ENCODE results near the gene CEACAM18.
A peak's percentile ranks its signal among the peaks of the same experiment; 100 is the strongest.

The CEACAM18 gene

DNA sequence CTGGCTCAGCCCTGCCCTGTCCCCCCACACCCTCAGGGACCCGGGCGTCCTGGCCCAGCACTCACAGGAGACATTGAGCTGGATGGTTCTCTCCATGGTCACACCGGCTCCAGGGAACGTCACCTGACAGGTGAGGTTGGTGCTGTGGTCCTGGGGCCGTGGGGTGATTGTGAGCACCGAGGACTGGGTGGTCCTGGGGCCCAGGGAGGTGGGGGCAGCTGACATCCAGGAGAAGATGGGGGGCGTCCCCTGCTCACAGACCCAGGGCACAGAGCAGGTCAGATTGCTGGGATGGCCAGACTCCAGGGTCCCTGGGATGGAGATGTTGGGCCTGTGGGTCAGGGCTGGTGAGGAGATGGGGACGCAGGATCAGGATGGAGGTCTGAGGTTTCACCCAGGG is 52.3 kb downstream of the CEACAM18 start:
- Histone ChIP-seq H3K36me3 (ENCODE audit: control insufficient read depth, insufficient read depth, low read length) (no peaks in the 10 kb centered on the region), H3K9me3 (ENCODE audit: control insufficient read depth, low read length) (peaks cover 4% of the 10 kb centered on the region), H3K27ac (ENCODE audit: low read depth, low read length, severe bottlenecking) (no peak overlapping the region), H3K4me1 (ENCODE audit: control insufficient read depth, insufficient read depth, low read length, poor library complexity, severe bottlenecking) (peaks cover 9% of the 10 kb centered on the region), H3K4me3 (ENCODE audit: extremely low read depth, insufficient read depth, low read length, poor library complexity, severe bottlenecking) (no peak overlapping the region)
- WGBS, 2 experiments (ENCODE audit: insufficient coverage in 2 of 2) = 81 to 87% methylated on average over 5 to 6 of the region's 8 CpGs

DNA sequence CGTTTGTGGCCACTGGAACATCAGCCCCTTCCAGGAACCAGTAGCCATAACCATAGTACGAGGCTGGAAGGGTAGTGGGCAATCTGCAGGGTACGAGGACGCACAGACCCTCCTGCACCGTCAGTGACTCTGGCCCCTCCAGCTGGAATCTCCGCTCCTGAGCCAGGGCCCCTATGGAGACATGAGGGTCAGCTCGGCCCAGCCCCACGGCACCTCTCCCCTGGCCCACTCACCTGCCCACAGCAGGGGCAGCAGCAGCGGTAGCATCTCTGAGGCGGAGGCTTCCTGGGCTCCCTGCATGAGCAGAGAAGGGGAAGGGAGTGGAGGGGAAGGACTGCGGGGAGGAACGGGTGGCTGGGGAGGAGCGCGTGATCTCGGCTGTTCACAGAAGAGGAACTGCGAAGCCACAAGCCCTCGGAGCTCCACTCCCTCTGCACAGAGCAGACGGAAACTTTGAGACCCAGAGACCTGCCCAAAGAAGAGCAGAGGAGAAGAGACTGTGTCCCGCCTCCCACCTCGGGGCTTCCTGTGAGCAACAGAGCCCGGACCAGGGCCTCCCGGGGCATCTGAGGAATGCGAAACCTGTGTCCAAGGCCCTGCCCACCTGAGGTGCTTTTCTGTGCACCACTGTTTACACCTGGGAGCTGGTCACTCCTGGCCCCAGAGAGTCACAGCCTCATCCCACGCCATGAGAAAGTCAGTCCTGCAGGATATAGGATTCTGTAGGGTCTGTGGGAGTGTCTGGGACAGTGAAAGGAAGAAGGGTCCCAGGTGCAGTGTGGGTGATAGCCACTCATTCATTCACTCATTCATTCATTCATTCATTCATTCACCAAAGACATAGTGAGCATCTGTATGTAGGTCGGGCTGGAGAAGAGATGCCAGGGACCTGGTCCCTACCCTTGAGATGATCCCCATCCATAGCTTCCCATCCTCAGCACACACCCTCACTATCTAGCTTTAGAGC is 53.3 kb downstream of the CEACAM18 start, which contains the start of gene SIGLEC6:
TSS of gene SIGLEC6 (minus strand) at position 322 of the 967 bp plus-strand sequence. CDS start at position 300, 22 bp downstream.
- WGBS, 2 experiments (ENCODE audit: insufficient coverage in 2 of 2) = 47 to 48% methylated on average over 15 to 19 of the region's 25 CpGs

DNA sequence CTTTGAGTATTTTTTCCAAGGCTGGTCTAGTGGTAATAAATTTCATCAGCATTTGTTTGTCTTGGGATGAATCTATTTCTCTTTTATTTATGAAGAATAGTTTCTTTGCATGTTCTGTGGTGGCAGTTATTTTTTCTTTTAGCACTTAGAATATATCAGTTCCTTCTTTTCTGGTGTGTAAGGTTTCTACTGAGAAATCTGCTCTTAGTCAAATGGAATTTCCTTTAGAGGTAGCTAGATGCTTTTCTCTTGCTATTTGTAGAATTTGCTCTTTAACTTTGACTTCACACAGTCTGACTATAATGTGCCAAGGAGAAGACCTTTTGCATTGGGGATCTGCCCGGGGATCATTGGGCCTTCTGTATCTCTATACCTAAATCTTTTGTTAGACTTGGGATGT is 57.2 kb downstream of the CEACAM18 start:
- Histone ChIP-seq H3K27ac (ENCODE audit: low read depth, low read length, severe bottlenecking) (peak overlapping the region; percentile 33), H3K4me1 (ENCODE audit: control insufficient read depth, insufficient read depth, low read length, poor library complexity, severe bottlenecking) (peaks cover 12% of the 10 kb centered on the region), H3K36me3 (ENCODE audit: control insufficient read depth, insufficient read depth, low read length) (no peaks in the 10 kb centered on the region), H3K4me3 (ENCODE audit: extremely low read depth, insufficient read depth, low read length, poor library complexity, severe bottlenecking) (no peak overlapping the region), H3K9me3 (ENCODE audit: control insufficient read depth, low read length) (peaks cover 4% of the 10 kb centered on the region)
- WGBS, 2 experiments (ENCODE audit: insufficient coverage in 2 of 2) = no CpG with 5 or more reads among the region's 1 CpG

More for the DNA sequence above, 53.3 kb downstream of the CEACAM18 start, which contains the start of gene SIGLEC6:
- Histone ChIP-seq H3K4me1 (ENCODE audit: control insufficient read depth, insufficient read depth, low read length, poor library complexity, severe bottlenecking) (peaks cover 12% of the 10 kb centered on the region), H3K36me3 (ENCODE audit: control insufficient read depth, insufficient read depth, low read length) (no peaks in the 10 kb centered on the region), H3K9me3 (ENCODE audit: control insufficient read depth, low read length) (peaks cover 4% of the 10 kb centered on the region), H3K27ac (ENCODE audit: low read depth, low read length, severe bottlenecking) (no peak within 1 kb of the TSS), H3K4me3 (ENCODE audit: extremely low read depth, insufficient read depth, low read length, poor library complexity, severe bottlenecking) (no peak within 1 kb of the TSS)

DNA sequence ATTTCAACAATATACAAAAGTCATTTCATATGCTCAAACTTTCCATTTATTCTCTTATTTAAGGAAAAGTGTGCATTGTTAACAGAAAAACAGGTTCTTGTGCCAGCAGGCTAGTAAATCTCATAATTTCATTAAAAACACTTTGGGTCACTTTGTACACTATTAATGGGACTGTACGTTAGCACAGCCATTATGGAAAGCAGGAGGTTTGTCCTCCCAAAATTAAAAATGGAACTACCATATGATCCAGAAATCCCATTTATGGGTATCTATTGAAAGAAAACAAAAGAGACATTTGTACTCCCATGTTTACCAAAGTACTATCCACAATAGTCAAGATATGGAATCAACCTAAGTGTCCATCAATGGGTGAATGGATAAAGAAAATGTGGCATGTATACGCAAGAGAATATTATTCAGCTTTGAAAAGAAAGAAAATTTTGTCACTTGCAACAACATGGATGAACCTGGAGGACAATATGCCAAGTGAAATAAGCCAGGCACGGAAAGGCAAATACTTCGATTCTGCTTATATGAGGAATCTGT is 61.6 kb downstream of the CEACAM18 start:
- WGBS, 2 experiments (ENCODE audit: insufficient coverage in 2 of 2) = 77 to 86% methylated on average over 3 of the region's 4 CpGs
- H3K4me3 ChIP-seq (ENCODE audit: extremely low read depth, insufficient read depth, low read length, poor library complexity, severe bottlenecking) = no peak overlapping the region

More for the DNA sequence above, 61.6 kb downstream of the CEACAM18 start:
- peaks cover 18% of the 10 kb centered on the region for H3K4me1 ChIP-seq (ENCODE audit: control insufficient read depth, insufficient read depth, low read length, poor library complexity, severe bottlenecking)
- H3K36me3 ChIP-seq (ENCODE audit: control insufficient read depth, insufficient read depth, low read length) = no peaks in the 10 kb centered on the region
- H3K9me3 ChIP-seq (ENCODE audit: control insufficient read depth, low read length) = no peaks in the 10 kb centered on the region
- H3K27ac ChIP-seq (ENCODE audit: low read depth, low read length, severe bottlenecking) = no peak overlapping the region

Measured in mesodermal cell (in vitro differentiated cells).